ENCODE data around the gene E2F4.

E2F4 gene

DNA sequence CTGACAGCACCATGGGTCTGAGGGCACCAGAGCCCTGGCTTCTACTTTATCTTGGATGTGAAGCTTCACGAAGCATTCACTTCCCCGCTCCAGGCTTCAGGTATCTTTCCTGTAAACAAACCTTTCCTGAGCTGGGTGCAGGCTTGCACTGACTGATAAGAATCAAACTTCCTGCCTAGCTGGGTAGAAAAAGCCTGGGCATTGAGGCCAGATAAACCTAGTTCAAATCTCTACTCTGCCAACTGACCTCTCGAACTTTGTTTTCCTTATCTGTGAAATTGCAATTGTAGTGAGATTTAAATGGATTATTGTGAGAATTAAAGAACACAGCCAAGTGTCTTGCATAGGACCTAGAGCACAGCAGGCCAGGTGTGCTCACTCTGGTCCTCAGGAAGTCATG is 32.0 kb downstream of the E2F4 start:
- TF ChIP-seq, protein P1, sequence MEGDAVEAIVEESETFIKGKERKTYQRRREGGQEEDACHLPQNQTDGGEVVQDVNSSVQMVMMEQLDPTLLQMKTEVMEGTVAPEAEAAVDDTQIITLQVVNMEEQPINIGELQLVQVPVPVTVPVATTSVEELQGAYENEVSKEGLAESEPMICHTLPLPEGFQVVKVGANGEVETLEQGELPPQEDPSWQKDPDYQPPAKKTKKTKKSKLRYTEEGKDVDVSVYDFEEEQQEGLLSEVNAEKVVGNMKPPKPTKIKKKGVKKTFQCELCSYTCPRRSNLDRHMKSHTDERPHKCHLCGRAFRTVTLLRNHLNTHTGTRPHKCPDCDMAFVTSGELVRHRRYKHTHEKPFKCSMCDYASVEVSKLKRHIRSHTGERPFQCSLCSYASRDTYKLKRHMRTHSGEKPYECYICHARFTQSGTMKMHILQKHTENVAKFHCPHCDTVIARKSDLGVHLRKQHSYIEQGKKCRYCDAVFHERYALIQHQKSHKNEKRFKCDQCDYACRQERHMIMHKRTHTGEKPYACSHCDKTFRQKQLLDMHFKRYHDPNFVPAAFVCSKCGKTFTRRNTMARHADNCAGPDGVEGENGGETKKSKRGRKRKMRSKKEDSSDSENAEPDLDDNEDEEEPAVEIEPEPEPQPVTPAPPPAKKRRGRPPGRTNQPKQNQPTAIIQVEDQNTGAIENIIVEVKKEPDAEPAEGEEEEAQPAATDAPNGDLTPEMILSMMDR (conservative IDR thresholded peaks at IDR 0.05; ENCODE audit: control insufficient read depth, insufficient read depth, low read depth, low read length) = no peak
- H3K4me3 ChIP-seq (ENCODE audit: control insufficient read depth, low read depth, low read length) = no peak overlapping the region
- DNase-seq (ENCODE audit: low read depth) = no peak

DNA sequence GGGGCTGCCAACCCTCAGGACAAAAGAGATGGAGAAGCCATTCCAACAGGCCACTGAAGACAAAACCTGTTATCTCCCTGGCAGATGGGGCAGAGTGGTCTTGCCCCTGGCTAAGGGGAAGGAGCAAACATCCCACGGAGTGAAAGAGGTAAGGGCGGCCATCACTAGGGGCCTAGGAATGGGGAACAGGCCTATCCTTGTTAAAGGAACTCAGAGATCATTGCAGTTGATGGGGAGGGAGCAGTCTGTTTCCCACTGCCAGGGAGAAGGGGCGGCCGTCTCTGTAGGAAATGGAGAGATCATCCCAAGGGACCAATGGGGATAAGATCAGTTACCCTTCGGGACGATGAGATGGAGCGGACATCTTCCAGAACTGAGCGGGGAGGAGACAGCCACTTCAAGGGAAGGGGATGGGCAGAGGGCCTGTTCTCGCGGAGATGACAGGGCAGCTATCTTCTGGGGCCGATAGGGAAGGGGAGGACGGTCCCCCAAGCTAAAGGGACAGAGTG is 34.4 kb downstream of the E2F4 start:
- peak overlapping the region; percentile 97 for H3K4me3 ChIP-seq (ENCODE audit: control insufficient read depth, low read depth, low read length)
- TF ChIP-seq, protein P1 (conservative IDR thresholded peaks at IDR 0.05; ENCODE audit: control insufficient read depth, insufficient read depth, low read depth, low read length) = no peak
- DNase-seq (ENCODE audit: low read depth) = no peak

DNA sequence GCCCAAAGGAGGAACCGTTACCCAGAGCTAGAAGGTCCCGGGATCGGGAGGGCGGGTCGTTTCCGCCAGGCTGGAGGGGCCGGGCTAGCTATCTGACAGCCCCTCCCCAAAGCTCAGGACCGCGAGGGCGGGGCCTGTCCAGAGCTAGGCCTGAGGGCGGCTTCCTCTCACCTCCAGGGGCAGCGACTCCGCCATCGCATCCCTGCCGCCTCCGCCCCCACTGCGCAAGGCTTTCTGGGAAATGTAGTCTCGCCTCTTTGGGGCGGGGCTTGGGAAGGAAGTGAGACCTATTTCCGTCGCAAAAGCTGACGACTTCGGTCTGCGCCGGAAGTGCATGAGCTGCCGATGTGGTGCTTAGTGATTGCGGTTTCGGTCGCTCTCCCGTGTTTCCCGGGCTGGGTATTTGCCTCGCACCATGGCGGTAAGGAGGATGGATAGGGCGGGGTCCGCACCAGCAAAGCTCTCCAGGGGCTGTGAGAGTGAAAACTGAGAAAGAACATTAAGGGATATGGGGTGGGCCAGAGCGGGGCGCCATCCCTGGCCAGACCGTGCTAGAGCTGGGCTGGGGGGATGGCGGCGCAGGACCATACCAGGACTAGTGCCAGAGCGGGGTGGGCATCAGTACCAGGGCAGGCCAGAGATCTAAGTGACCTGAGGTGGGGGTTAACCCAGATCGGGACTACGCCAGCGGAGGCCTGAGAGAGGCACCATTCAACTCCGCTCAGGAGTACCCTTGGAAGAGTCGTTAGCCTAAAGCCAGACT is 35.0 kb downstream of the E2F4 start, which contains the start of gene TMEM208:
TSS of gene TMEM208 (plus strand) at position 327 of the 763 bp plus-strand sequence. CDS start at position 416, 89 bp downstream.
- DNase-seq (ENCODE audit: low read depth) = peak; percentile 98
- TF ChIP-seq, protein P1 (conservative IDR thresholded peaks at IDR 0.05; ENCODE audit: control insufficient read depth, insufficient read depth, low read depth, low read length) = no peak

DNA sequence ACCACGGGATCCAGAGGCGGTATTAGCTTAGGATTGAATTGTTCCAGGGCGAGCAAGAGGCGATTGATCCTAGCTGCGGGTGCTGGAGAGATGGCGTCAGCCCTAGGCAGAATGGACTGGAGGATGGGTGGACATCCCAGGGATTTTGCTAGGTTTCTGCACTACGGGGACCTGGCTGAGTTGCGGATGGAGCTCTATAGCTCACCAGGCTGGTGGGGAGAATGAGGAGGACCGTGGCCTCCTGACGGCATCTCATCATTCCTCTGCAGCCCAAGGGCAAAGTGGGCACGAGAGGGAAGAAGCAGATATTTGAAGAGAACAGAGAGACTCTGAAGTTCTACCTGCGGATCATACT is 35.6 kb downstream of the E2F4 start:
- H3K4me3 ChIP-seq (ENCODE audit: control insufficient read depth, low read depth, low read length) = peak overlapping the region; percentile 97
- TF ChIP-seq, protein P1 (conservative IDR thresholded peaks at IDR 0.05; ENCODE audit: control insufficient read depth, insufficient read depth, low read depth, low read length) = no peak
- DNase-seq (ENCODE audit: low read depth) = no peak

More for the DNA sequence above, 35.0 kb downstream of the E2F4 start, which contains the start of gene TMEM208:
- H3K4me3 ChIP-seq (ENCODE audit: control insufficient read depth, low read depth, low read length) = peak within 1 kb of the TSS; percentile 97

DNA sequence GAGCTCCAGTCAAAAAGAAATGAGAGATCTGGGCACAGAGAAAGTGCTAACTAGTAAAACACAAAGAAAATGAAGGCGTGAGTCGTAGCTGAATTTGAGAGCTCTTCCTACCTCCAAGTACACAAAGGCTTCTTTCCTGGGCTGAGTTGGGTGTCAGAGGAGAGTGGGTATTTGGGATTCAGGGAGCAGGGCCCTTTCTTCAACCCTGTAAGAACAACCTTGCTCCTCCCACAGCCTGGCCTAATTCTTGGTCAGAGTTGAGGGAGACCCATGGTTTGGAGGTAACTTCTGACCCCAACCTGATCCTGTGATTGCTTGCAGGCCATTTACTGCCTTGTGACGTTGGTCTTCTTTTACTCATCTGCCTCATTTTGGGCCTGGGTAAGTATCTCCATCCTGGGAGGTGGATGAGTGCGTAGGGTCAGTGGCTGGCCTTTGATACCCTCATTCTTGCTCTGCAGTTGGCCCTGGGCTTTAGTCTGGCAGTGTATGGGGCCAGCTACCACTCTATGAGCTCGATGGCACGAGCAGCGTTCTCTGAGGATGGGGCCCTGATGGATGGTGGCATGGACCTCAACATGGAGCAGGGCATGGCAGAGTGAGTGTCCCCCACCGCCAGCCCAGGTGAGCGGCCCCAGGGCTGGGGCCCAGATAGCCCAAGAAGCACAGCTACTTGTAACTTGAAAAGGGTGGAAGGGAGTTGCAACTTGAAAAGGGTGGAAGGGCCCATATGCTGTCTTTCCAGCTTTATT is 36.3 kb downstream of the E2F4 start:
- TF ChIP-seq, protein P1 (conservative IDR thresholded peaks at IDR 0.05; ENCODE audit: control insufficient read depth, insufficient read depth, low read depth, low read length) = no peak
- no peak for DNase-seq (ENCODE audit: low read depth)
- H3K4me3 ChIP-seq (ENCODE audit: control insufficient read depth, low read depth, low read length) = peak overlapping the region; percentile 97

DNA sequence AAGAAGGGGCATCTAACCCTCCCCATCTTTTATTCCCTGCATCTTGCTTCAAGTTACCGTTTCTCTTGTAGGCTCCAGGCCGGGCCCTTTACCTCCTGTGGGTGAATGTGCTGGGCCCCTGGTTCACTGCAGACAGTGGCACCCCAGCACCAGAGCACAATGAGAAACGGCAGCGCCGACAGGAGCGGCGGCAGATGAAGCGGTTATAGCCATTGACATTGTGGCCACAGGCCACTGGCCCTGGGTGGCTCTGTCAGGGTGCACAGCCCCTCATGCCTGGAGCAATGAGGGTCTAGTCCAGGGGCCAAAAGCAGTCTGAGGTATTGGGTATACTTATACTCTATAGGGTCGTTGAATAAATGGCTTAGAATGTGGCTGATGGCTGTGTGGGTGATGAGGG is 37.0 kb downstream of the E2F4 start:
- TF ChIP-seq, protein P1 (conservative IDR thresholded peaks at IDR 0.05; ENCODE audit: control insufficient read depth, insufficient read depth, low read depth, low read length) = no peak
- no peak for DNase-seq (ENCODE audit: low read depth)
- H3K4me3 ChIP-seq (ENCODE audit: control insufficient read depth, low read depth, low read length) = no peak overlapping the region

Data from fibroblast of mammary gland (primary cell).